ENCODE measurements around the gene KIF5A. TPM values are rescaled to one million over a fixed set of nuclear protein-coding genes. Genes with fewer than 3 reads are reported as not detected.
"Not testable (repeated sequence)": the region's sequence is repeated elsewhere in the genome, so short reads cannot be mapped to it uniquely, and the experiment has no call there.

The KIF5A gene
- total RNA-seq: 1 to 10 TPM in 1 of 4 donors, under 1 TPM in 3; 0.08 to 1.2 (median 0.23) TPM

GRCh38 chr12:57549909-57550640 lies at the start of gene KIF5A:
Gene KIF5A (plus strand): TSS chr12:57550044. CDS start chr12:57550272, 228 bp downstream.
- no peak for TF ChIP-seq POLR2A (IDR thresholded peaks at IDR 0.05)
- TF ChIP-seq CTCF (IDR thresholded peaks at IDR 0.05): no peak
- intact Hi-C loops (cut with DNase I; ENCODE audit: low total_unique reads): no loop called here
- WGBS, 2 donors: 9 to 12% methylated on average over 33 to 39 of the region's 52 CpGs

GRCh38 chr12:57500213-57500612 lies 49.6 kb upstream of the KIF5A start:
- intact Hi-C loops (cut with DNase I; ENCODE audit: low total_unique reads): no loop called here
- no peak for DNase-seq (ENCODE audit: low spot score in 2 of 2)
- WGBS, 2 donors: 93 to 99% methylated on average over 11 of the region's 11 CpGs
- TF ChIP-seq CTCF (IDR thresholded peaks at IDR 0.05): no peak
- TF ChIP-seq POLR2A (IDR thresholded peaks at IDR 0.05): no peak
- H3K4me3 ChIP-seq (ENCODE audit: low read depth, poor library complexity, severe bottlenecking): no peak overlapping the region

More at GRCh38 chr12:57549909-57550640, at the start of gene KIF5A:
- no peak for DNase-seq (ENCODE audit: low spot score in 2 of 2)
- H3K4me3 ChIP-seq (ENCODE audit: low read depth, poor library complexity, severe bottlenecking): no peak within 1 kb of the TSS

DNA sequence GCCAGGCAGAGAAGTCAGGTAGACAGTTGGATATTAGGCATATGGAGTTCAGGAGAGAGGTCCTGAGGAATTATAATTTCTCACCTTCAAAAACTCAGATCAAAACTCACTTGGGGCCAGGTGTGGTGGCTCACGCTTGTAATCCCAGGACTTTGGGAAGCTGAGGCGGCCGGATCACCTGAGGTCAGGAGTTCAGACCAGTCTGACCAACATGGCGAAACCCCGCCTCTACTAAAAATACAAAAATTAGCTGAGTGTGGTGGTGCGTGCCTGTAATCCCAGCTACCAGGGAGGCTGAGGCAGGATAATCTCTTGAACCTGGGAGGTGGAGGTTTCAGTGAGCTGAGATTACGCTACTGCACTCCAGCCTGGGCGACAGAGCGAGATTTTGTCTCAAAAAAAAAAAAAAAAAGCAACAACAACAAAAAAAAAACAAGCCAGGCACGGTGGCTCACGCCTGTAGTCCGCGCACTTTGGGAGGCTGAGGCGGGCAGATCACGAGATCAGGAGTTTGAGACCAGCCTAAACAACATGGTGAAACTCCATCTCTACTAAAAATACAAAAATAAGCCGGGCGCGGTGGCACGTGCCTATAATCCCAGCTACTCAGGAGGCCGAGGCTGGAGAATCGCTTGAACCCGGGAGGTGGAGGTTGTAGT lies 47.4 kb upstream of the KIF5A start:
- H3K4me3 ChIP-seq (ENCODE audit: low read depth, poor library complexity, severe bottlenecking); intact Hi-C loops (cut with DNase I; ENCODE audit: low total_unique reads): not testable (repeated sequence)
- WGBS, 2 donors: 96 to 97% methylated on average over 22 of the region's 22 CpGs
- DNase-seq (ENCODE audit: low spot score in 2 of 2): peak in 1 of 2 donors; percentile 61

DNA sequence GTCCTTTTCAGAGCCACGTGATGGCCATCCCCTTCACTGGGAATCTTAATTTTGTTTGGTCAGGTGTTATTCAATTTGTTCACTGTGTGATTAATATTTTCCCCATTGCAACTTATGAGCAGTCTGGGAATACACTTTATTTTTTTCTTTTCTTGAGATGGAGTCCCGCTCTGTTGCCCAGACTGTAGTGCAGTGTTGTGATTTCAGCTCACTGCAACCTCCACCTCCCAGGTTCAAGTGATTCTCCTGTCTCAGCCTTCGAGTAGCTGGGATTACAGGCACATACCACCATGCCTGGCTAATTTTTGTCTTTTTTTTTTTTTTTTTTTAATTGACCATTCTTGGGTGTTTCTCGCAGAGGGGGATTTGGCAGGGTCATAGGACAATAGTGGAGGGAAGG lies 43.3 kb upstream of the KIF5A start:
- H3K4me3 ChIP-seq (ENCODE audit: low read depth, poor library complexity, severe bottlenecking); DNase-seq (ENCODE audit: low spot score in 2 of 2); intact Hi-C loops (cut with DNase I; ENCODE audit: low total_unique reads): not testable (repeated sequence)
- 64 to 84% methylated on average over 4 of the region's 4 CpGs for WGBS, 2 donors

GRCh38 chr12:57507796-57508195 lies 42.0 kb upstream of the KIF5A start:
- H3K4me3 ChIP-seq (ENCODE audit: low read depth, poor library complexity, severe bottlenecking); intact Hi-C loops (cut with DNase I; ENCODE audit: low total_unique reads); DNase-seq (ENCODE audit: low spot score in 2 of 2): not testable (repeated sequence)
- WGBS, 2 donors: 94 to 98% methylated on average over 7 to 20 of the region's 28 CpGs

GRCh38 chr12:57511161-57511560 lies 38.7 kb upstream of the KIF5A start:
- no peak for TF ChIP-seq POLR2A (IDR thresholded peaks at IDR 0.05)
- TF ChIP-seq CTCF (IDR thresholded peaks at IDR 0.05): no peak
- DNase-seq (ENCODE audit: low spot score in 2 of 2): no peak
- no peak overlapping the region for H3K4me3 ChIP-seq (ENCODE audit: low read depth, poor library complexity, severe bottlenecking)
- intact Hi-C loops (cut with DNase I; ENCODE audit: low total_unique reads): no loop called here
- WGBS, 2 donors: 95 to 97% methylated on average over 4 of the region's 4 CpGs

- intact Hi-C loops (cut with DNase I; ENCODE audit: low total_unique reads): no loop called here
- 96 to 99% methylated on average over 7 of the region's 7 CpGs for WGBS, 2 donors
- no peak overlapping the region for H3K4me3 ChIP-seq (ENCODE audit: low read depth, poor library complexity, severe bottlenecking)
- TF ChIP-seq POLR2A (IDR thresholded peaks at IDR 0.05) (no peak), CTCF (IDR thresholded peaks at IDR 0.05) (no peak)
- DNase-seq (ENCODE audit: low spot score in 2 of 2): no peak
These were observed 38.1 kb upstream of the KIF5A start for GRCh38 chr12:57511588-57512325.

Measured in lower leg skin (tissue), 4 donors.